ENCODE results near the gene LTBP2. TPM values are rescaled to one million over a fixed set of nuclear protein-coding genes. Genes with fewer than 3 reads are reported as not detected.

Gene LTBP2
- total RNA-seq, 2 donors from 2014 or later = 0.55 to 0.73 TPM

DNA sequence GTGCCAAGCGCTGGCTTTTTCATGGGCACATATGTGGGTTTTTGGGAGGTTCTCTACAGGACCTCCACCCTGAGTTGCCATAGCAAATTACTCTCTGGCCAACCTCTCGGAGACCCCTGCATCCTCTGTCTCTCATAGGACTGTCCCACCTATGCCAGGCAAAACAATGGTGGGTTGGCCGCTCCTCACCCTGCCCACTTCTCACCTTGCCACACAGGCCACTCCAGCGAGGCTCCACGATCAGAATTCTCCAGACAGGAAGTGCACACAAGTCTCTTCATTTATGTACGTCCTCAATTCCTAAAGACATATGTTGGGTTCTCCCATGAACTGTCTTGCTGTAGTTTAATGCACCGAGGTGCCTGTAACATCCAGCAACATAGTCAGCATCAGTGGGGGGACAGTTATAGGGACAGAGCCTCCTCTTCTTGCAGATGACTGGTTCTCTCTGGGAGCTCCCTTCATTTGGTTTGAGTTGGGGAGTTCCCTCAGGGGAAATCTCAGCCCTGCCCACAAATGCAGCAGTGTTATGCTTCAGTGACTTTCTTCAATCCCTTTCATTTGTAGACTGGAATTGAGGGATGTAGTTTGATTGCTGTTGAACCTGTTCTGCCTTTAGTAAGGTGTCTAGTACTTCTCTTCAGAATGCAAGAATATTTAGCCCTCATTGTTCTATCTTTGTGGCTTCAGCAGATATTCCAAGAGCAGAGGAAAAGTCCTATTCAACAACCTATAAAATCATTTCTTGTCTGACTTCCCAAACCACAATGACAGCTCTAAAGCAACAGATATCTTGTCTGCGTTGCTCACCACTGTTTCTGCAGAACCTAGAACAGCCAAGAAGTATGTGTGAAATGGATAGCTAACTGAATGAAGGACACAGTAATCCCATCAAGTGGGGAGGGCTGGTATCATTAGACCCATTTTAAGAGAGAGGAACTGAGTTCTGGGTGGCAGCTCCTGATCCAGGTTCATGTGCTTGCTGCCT, 2.8 kb upstream of the LTBP2 start:
- Mint-ChIP-seq H3K4me1 (ENCODE audit: low read depth in 2 of 2) (peaks cover 59 to 64% of the 10 kb centered on the region in 2 donors), H3K4me3 (peak overlapping the region; percentile 19), H3K9me3 (no peaks in the 10 kb centered on the region), H3K27ac (peak overlapping the region in 1 of 2 donors; percentile 88), H3K27me3 (peaks cover 14 to 24% of the 10 kb centered on the region in 2 donors), H3K36me3 (no peaks in the 10 kb centered on the region)
- DNase-seq (ENCODE audit: low spot score) = no peak
- no peak for ATAC-seq

GRCh38 chr14:74613211-74613914, 1.3 kb upstream of the LTBP2 start:
- Mint-ChIP-seq H3K27me3 (peaks cover 14 to 26% of the 10 kb centered on the region in 2 donors), H3K36me3 (no peaks in the 10 kb centered on the region), H3K27ac (peak overlapping the region; percentile 49 to 61), H3K4me1 (ENCODE audit: low read depth in 2 of 2) (peaks cover 55 to 58% of the 10 kb centered on the region in 2 donors), H3K9me3 (no peaks in the 10 kb centered on the region), H3K4me3 (peak overlapping the region; percentile 67)
- no peak for DNase-seq (ENCODE audit: low spot score)
- ATAC-seq = no peak

- DNase-seq (ENCODE audit: low spot score) = peak; percentile 85
- Mint-ChIP-seq H3K27me3 (peaks cover 15 to 26% of the 10 kb centered on the region in 2 donors), H3K4me1 (ENCODE audit: low read depth in 2 of 2) (peaks cover 46 to 49% of the 10 kb centered on the region in 2 donors), H3K9me3 (no peaks in the 10 kb centered on the region), H3K27ac (no peak overlapping the region), H3K36me3 (no peaks in the 10 kb centered on the region), H3K4me3 (peak overlapping the region; percentile 68)
- peak; percentile 92 for ATAC-seq
Observed at GRCh38 chr14:74612350-74613021, 449 bp upstream of the LTBP2 start.

DNA sequence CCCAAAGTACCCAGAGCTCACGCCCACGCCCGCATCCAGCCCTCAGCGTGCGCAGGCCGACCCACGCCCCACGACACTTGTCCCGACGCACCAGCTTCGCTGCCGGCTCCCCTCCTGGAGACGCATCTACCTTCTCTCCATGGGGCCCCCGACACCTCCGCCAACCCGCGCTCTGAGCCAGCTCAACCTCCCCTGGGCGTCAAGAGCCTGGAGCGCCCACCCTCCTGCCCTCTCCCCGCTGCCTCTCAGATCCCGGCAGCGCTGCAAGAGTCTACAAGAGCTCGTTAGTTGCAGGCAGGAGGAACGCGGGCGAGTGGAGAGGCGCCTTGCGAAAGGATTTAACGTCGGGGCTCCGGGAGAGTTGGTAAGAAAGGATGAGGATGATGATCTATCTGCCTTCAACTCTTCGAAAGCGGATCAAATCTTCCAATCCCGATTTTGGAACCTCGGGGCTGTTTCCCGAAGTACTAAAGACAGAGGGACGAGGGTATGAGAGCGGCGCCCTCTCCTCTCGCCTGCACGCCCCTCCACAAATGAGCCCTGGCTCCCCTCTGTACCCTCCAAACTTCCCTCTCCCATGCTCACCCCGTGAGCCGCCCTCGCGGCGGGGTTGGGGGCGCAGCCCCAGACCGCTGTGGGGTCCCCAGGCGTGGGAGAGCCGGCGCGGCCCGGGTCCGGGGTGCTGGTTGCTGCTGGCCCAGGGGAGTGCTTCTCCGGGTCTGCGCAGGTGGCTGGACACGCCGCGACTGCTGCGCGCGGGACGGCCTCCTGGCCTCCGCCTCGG, 979 bp downstream of the LTBP2 start:
- no peak for ATAC-seq

DNA sequence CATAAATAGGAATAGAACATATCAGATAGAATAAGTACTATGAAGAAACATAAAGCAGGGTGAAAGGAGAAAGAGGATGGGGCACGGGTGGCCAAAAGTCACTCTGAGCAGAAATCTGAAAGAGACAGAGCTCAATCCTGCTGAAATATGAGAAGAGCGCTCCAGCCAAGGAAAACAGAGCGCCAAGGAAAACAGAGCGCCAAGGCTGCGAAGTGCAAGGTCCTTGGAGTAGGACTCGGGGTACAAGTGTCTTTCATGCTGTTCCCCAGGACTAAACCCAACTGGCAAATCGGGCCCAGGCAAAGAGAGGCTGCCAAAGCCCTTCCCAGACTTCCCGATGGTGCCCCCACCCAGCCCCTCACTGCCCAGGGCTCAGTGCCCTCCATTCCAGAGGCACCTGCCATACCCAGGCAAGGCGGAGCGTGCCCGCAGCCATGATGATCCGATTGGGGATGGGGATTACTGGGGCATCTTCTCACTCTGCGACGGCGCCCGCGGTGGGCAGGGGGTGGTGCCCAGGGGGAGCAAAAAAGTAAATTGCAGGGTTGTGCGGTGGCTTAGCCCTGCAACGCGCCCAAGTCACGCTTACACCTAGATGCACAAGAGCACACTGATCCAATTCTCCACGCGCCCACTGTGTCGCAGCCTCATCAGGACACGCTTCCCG, 1.7 kb downstream of the LTBP2 start:
- DNase-seq (ENCODE audit: low spot score) (no peak), ATAC-seq (no peak)
- Mint-ChIP-seq H3K4me1 (ENCODE audit: low read depth in 2 of 2) (peaks cover 30% of the 10 kb centered on the region in 2 donors), H3K4me3 (peak overlapping the region; percentile 2), H3K36me3 (no peaks in the 10 kb centered on the region), H3K27ac (no peak overlapping the region), H3K9me3 (no peaks in the 10 kb centered on the region), H3K27me3 (peaks cover 15 to 29% of the 10 kb centered on the region in 2 donors)

More for the DNA sequence above, 979 bp downstream of the LTBP2 start:
- Mint-ChIP-seq H3K4me1 (ENCODE audit: low read depth in 2 of 2) (peaks cover 37% of the 10 kb centered on the region in 2 donors), H3K9me3 (no peaks in the 10 kb centered on the region), H3K27ac (no peak overlapping the region), H3K36me3 (no peaks in the 10 kb centered on the region), H3K27me3 (peaks cover 22 to 34% of the 10 kb centered on the region in 2 donors), H3K4me3 (no peak overlapping the region)
- no peak for DNase-seq (ENCODE audit: low spot score)

GRCh38 chr14:74609721-74610120, 2.3 kb downstream of the LTBP2 start:
- peaks cover 23 to 24% of the 10 kb centered on the region in 2 donors for H3K4me1 Mint-ChIP-seq (ENCODE audit: low read depth in 2 of 2)
- DNase-seq (ENCODE audit: low spot score) (no peak), ATAC-seq (no peak)
- H3K27me3 Mint-ChIP-seq = peaks cover 17 to 29% of the 10 kb centered on the region in 2 donors
- H3K27ac Mint-ChIP-seq = no peak overlapping the region
- no peaks in the 10 kb centered on the region for H3K36me3 Mint-ChIP-seq
- H3K4me3 Mint-ChIP-seq = peak overlapping the region; percentile 2
- H3K9me3 Mint-ChIP-seq = no peaks in the 10 kb centered on the region

- peak; percentile 82 for DNase-seq (ENCODE audit: low spot score)
- no peak overlapping the region for H3K4me3 Mint-ChIP-seq
- peaks cover 18 to 26% of the 10 kb centered on the region in 2 donors for H3K27me3 Mint-ChIP-seq
- no peaks in the 10 kb centered on the region for H3K9me3 Mint-ChIP-seq
- no peak overlapping the region for H3K27ac Mint-ChIP-seq
- peaks cover 18% of the 10 kb centered on the region in 2 donors for H3K4me1 Mint-ChIP-seq (ENCODE audit: low read depth in 2 of 2)
- peak; percentile 54 to 62 for ATAC-seq
- no peaks in the 10 kb centered on the region for H3K36me3 Mint-ChIP-seq
Observed at GRCh38 chr14:74608959-74609611, 3.0 kb downstream of the LTBP2 start.

DNA sequence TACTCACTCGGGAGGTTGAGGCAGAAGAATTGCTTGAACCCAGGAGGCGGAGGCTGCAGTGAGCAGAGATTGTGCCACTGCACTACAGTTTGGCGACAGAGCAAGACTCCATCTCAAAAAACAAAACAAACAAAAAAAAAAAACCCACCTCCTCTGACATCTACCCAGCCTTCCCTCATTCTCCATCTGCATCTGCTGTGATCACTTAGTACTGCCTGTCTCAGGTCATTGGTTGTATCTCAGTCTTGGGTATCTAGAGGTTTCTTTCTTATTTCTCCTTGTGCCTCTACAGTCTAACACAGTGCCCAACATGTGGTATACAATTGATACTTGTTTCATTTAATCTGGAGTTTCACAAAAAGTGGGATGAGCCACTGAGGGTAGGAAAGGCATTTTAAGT, 5.3 kb downstream of the LTBP2 start:
- H3K4me3 Mint-ChIP-seq = no peak overlapping the region
- no peak for DNase-seq (ENCODE audit: low spot score)
- peaks cover 11 to 13% of the 10 kb centered on the region in 2 donors for H3K4me1 Mint-ChIP-seq (ENCODE audit: low read depth in 2 of 2)
- H3K27ac Mint-ChIP-seq = no peak overlapping the region
- H3K9me3 Mint-ChIP-seq = no peaks in the 10 kb centered on the region
- no peak for ATAC-seq
- no peaks in the 10 kb centered on the region for H3K36me3 Mint-ChIP-seq
- peaks cover 19 to 20% of the 10 kb centered on the region in 2 donors for H3K27me3 Mint-ChIP-seq

- H3K9me3 Mint-ChIP-seq = no peaks in the 10 kb centered on the region
- no peaks in the 10 kb centered on the region for H3K36me3 Mint-ChIP-seq
- DNase-seq (ENCODE audit: low spot score) (no peak), ATAC-seq (no peak)
- peaks cover 11 to 13% of the 10 kb centered on the region in 2 donors for H3K4me1 Mint-ChIP-seq (ENCODE audit: low read depth in 2 of 2)
- peaks cover 19 to 20% of the 10 kb centered on the region in 2 donors for H3K27me3 Mint-ChIP-seq
- H3K27ac Mint-ChIP-seq = no peak overlapping the region
- no peak overlapping the region for H3K4me3 Mint-ChIP-seq
Observed at GRCh38 chr14:74605531-74606223, 6.4 kb downstream of the LTBP2 start.

- Mint-ChIP-seq H3K4me1 (ENCODE audit: low read depth in 2 of 2) (peaks cover 9 to 10% of the 10 kb centered on the region in 2 donors), H3K36me3 (no peaks in the 10 kb centered on the region), H3K27ac (no peak overlapping the region), H3K27me3 (peaks cover 15 to 19% of the 10 kb centered on the region in 2 donors), H3K4me3 (no peak overlapping the region), H3K9me3 (no peaks in the 10 kb centered on the region)
- DNase-seq (ENCODE audit: low spot score) (no peak), ATAC-seq (no peak)
Observed at GRCh38 chr14:74604911-74605310, 7.1 kb downstream of the LTBP2 start.

DNA sequence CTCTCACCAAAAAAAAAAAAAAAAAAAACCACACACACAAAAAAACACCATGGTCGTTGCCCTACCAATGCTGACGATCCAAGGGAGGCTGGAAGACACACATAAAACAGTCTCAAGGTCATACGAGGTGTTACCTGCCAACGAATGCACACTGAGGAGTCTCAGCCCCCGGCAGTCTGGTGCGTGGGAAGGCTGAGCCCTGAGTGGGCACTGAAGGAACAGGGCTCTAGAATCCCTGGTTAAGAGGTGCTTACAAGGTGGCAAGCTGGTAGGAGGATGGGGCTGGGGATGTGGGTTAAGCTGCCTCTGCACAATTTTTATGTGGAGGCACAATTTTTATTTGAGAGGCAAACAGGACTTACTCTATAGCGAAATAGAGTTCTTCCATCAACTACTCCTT, 7.9 kb downstream of the LTBP2 start:
- Mint-ChIP-seq H3K4me1 (ENCODE audit: low read depth in 2 of 2) (peaks cover 3 to 4% of the 10 kb centered on the region in 2 donors), H3K4me3 (no peak overlapping the region), H3K27me3 (peaks cover 12 to 19% of the 10 kb centered on the region in 2 donors), H3K9me3 (no peaks in the 10 kb centered on the region), H3K36me3 (no peaks in the 10 kb centered on the region), H3K27ac (no peak overlapping the region)
- no peak for ATAC-seq
- DNase-seq (ENCODE audit: low spot score) = no peak

DNA sequence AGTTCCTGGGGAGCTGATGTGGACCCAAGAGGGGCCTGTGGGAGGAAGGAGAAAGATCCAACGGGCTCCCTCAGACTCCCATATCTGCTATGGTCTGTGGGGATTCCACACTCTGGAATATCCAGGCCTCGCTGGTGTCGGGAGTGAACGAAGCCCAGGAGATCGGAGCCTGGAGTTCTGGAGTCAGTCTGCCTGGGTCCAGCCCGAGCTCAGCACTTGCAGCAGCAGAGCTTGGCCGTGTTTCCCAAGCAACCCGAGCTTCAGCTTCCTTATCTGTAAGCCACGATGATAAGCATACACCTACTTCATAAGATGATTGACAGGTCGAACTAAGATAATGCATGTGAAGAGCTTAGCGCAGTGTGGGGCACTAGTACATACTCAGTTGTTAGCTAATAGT, 10.1 kb downstream of the LTBP2 start:
- Mint-ChIP-seq H3K4me1 (ENCODE audit: low read depth in 2 of 2) (no peaks in the 10 kb centered on the region), H3K27ac (no peak overlapping the region), H3K27me3 (peaks cover 11 to 20% of the 10 kb centered on the region in 2 donors), H3K36me3 (no peaks in the 10 kb centered on the region), H3K4me3 (no peak overlapping the region), H3K9me3 (no peaks in the 10 kb centered on the region)
- ATAC-seq = no peak
- no peak for DNase-seq (ENCODE audit: low spot score)
